ENCODE results near the gene KCNN2. TPM values are rescaled to one million over a fixed set of nuclear protein-coding genes. Genes with fewer than 3 reads are reported as not detected.

KCNN2 gene
- total and polyA plus RNA-seq, 2 of the 4 experiments (the other 2 are of a cell fraction): 2.2 to 8.8 TPM

- ChIA-PET CTCF (interaction anchor here (0.6 to 0.7 kb wide), 2 partner anchors 101 to 273 kb away, joined by 3 to 9 read pairs; no protein-coding TSS in a partner anchor), POLR2A (ENCODE audit: unreplicated experiment) (interaction anchor here (0.6 kb wide), 1 partner anchor 16 kb away, joined by 4 read pairs; the partner anchor contains the start of gene KCNN2)
- no peak overlapping the region for H4K5ac ChIP-seq (ENCODE audit: low read depth, low read length)
- no TSS peak for BruUV-seq (replicated peaks)
- no peak overlapping the region for H3K27ac ChIP-seq (ENCODE audit: insufficient read depth, low read length)
- H3K14ac ChIP-seq (replicated peaks; ENCODE audit: low read depth, low read length): no peak overlapping the region
- WGBS, 2 experiments (ENCODE audit: extremely low coverage in 2 of 2, insufficient read length in 1 of 2): no CpG with 5 or more reads among the region's 4 CpGs
- H2AK5ac ChIP-seq (ENCODE audit: low read depth, low read length): no peak overlapping the region
- TF ChIP-seq ELK1 (IDR thresholded peaks at IDR 0.05; ENCODE audit: borderline replicate concordance, low read depth, low read length) (no peak), NFE2L2 (IDR thresholded peaks at IDR 0.05; ENCODE audit: low read depth, low read length) (no peak), USF2 (IDR thresholded peaks at IDR 0.05; ENCODE audit: low read depth, low read length) (no peak), CTCF (conservative IDR thresholded peaks at IDR 0.05; ENCODE audit: low read depth, low read length) (no peak), MAZ (IDR thresholded peaks at IDR 0.05; ENCODE audit: borderline replicate concordance, low read depth, low read length) (no peak), FOS (IDR thresholded peaks at IDR 0.05; ENCODE audit: low read depth, low read length) (no peak), RAD21 (IDR thresholded peaks at IDR 0.05; ENCODE audit: low read length) (no peak), MXI1 (IDR thresholded peaks at IDR 0.05; ENCODE audit: borderline replicate concordance, low read depth, low read length) (no peak), RCOR1 (IDR thresholded peaks at IDR 0.05; ENCODE audit: insufficient replicate concordance, low read length) (no peak), SMC3 (IDR thresholded peaks at IDR 0.05; ENCODE audit: low read depth, low read length) (no peak), MAFK (IDR thresholded peaks at IDR 0.05; ENCODE audit: low read depth, low read length) (no peak), BHLHE40 (IDR thresholded peaks at IDR 0.05; ENCODE audit: low read depth, low read length) (no peak), POLR2A (IDR thresholded peaks at IDR 0.05; ENCODE audit: low read depth, low read length) (no peak), RFX5 (IDR thresholded peaks at IDR 0.05; ENCODE audit: low read depth, low read length) (no peak), CHD1 (IDR thresholded peaks at IDR 0.05; ENCODE audit: low read depth, low read length) (no peak), CEBPB (IDR thresholded peaks at IDR 0.05; ENCODE audit: low read depth, low read length) (no peak)
- no peak overlapping the region for H2BK15ac ChIP-seq (ENCODE audit: low read depth, low read length)
- intact Hi-C loops (cut with micrococcal nuclease): no loop called here
- no peak overlapping the region for H3K18ac ChIP-seq (ENCODE audit: low read depth, low read length)
- no peak overlapping the region for H3K9ac ChIP-seq (ENCODE audit: low read depth, low read length)
- no peaks in the 10 kb centered on the region for H3K27me3 ChIP-seq (ENCODE audit: control insufficient read depth, insufficient read depth, low read length)
- no peak overlapping the region for H2AK9ac ChIP-seq (replicated peaks; ENCODE audit: low read depth, low read length, poor library complexity)
- H2AFZ ChIP-seq (replicated peaks; ENCODE audit: low read length, poor library complexity): no peak overlapping the region
- no peaks in the 10 kb centered on the region for H3K36me3 ChIP-seq (ENCODE audit: control insufficient read depth, insufficient read depth, low read length)
- dilution Hi-C loops (cut with HindIII; ENCODE audit: low sequenced_read_pairs, unreplicated experiment): no loop called here
- no peaks in the 10 kb centered on the region for H4K20me1 ChIP-seq (ENCODE audit: insufficient read depth, low read length)
- H3K9me1 ChIP-seq (ENCODE audit: insufficient read depth, low read length): no peaks in the 10 kb centered on the region
- H3K56ac ChIP-seq (ENCODE audit: extremely low read depth, insufficient read depth, low read length): no peak overlapping the region
- in situ Hi-C loops (cut with MboI; ENCODE audit: low sequenced_read_pairs): no loop called here
- H3K4me2 ChIP-seq (ENCODE audit: low read depth, low read length): no peak overlapping the region
- ATAC-seq (ENCODE audit: low read depth) (no peak), DNase-seq (no peak)
- H3K4me1 ChIP-seq (ENCODE audit: control insufficient read depth, insufficient read depth, low read length): no peaks in the 10 kb centered on the region
- no peaks in the 10 kb centered on the region for H3K9me3 ChIP-seq (ENCODE audit: control insufficient read depth, insufficient read depth, low read length)
- H3K79me1 ChIP-seq (ENCODE audit: low read depth in 1 of 2, low read length in 2 of 2): no peaks in the 10 kb centered on the region
- H2BK5ac ChIP-seq (ENCODE audit: low read depth, low read length, poor library complexity, severe bottlenecking): no peak overlapping the region
- H2BK120ac ChIP-seq (ENCODE audit: low read depth, low read length): no peak overlapping the region
- no peak overlapping the region for H3K23ac ChIP-seq (ENCODE audit: low read depth, low read length)
- H4K91ac ChIP-seq (ENCODE audit: insufficient read depth, low read depth, low read length): no peak overlapping the region
- no peak overlapping the region for H3K4me3 ChIP-seq (ENCODE audit: insufficient read depth, low read depth, low read length)
- no peak overlapping the region for H4K8ac ChIP-seq (ENCODE audit: low read depth in 2 of 2, low read length in 2 of 2)
- no peak overlapping the region for H3K4ac ChIP-seq (ENCODE audit: low read depth, low read length)
- no peak overlapping the region for H2BK20ac ChIP-seq (ENCODE audit: low read depth, low read length)
Observed at GRCh38 chr5:114346181-114346580, 15.7 kb upstream of the KCNN2 start.

Measured in IMR-90 (cell line).